Measurements from ENCODE around the gene OR51B2. TPM values are rescaled to one million over a fixed set of nuclear protein-coding genes. Genes with fewer than 3 reads are reported as not detected.

OR51B2 gene
- total and polyA plus RNA-seq, 2 of the 13 experiments (the other 11 are each of a cell fraction or from before 2014, with no cell fraction given), result not detected

- WGBS (ENCODE audit: low lambda C conversion rate), result 0% methylated on average over 1 of the region's 1 CpG
- Histone ChIP-seq H3K9me3 (ENCODE audit: low read length) (no peaks in the 10 kb centered on the region), H2AFZ (ENCODE audit: low read length) (no peak overlapping the region), H3K27me3 (ENCODE audit: control insufficient read depth in 1 of 2, insufficient read depth in 2 of 2, low read length in 2 of 2) (no peaks in the 10 kb centered on the region), H3K4me1 (ENCODE audit: insufficient read depth, low read length) (no peaks in the 10 kb centered on the region), H3K4me2 (ENCODE audit: low read depth, low read length) (no peak overlapping the region), H3K79me2 (ENCODE audit: insufficient read depth, low read length) (no peaks in the 10 kb centered on the region), H3K36me3 (replicated peaks in 1 of 2; ENCODE audit: control insufficient read depth in 1 of 2, insufficient read depth in 2 of 2, low read length in 2 of 2) (no peaks in the 10 kb centered on the region), H4K20me1 (ENCODE audit: insufficient read depth, low read length) (no peaks in the 10 kb centered on the region), H3K9ac (ENCODE audit: insufficient read depth, low read depth, low read length) (no peak overlapping the region), H3K4me3 (replicated peaks in 1 of 3; ENCODE audit: insufficient read depth in 1 of 3, low read depth in 2 of 3, low read length in 3 of 3) (no peak overlapping the region), H3K27ac (ENCODE audit: extremely low read length, insufficient read depth, low read length) (no peak overlapping the region)
- FAIRE-seq (no peak), ATAC-seq (no peak), DNase-seq (ENCODE audit: low spot score) (no peak)
- ChIA-PET CTCF (ENCODE audit: low intra/inter-chr PET ratio, low total read pairs) (no interaction called here), POLR2A (no interaction called here)
- intact Hi-C loops (cut with micrococcal nuclease; ENCODE audit: unreplicated experiment), result no loop called here
- no TSS peak for BruUV-seq (replicated peaks)
- in situ Hi-C loops (cut with HindIII; ENCODE audit: extremely low pct_ligation_motif_present, low pct_unique_long_range_greater_than_20kb), result no loop called here
- TF ChIP-seq ZSCAN22 (CRISPR knock-in tag; IDR thresholded peaks at IDR 0.05) (no peak), POLR2G (IDR thresholded peaks at IDR 0.05; ENCODE audit: low read depth, low read length) (no peak), CTCF (CRISPR knock-in tag; IDR thresholded peaks at IDR 0.05) (no peak)
Measured at GRCh38 chr11:5335170-5335569, 11.1 kb upstream of the OR51B2 start.

GRCh38 chr11:5317292-5317691, 6.8 kb downstream of the OR51B2 start:
- CTCF ChIA-PET (ENCODE audit: low intra/inter-chr PET ratio, low total read pairs), result no interaction called here
- H3K4me2 ChIP-seq (ENCODE audit: low read depth, low read length), result no peak overlapping the region
- no peaks in the 10 kb centered on the region; a peak in 1 of 5 replicates for H3K27me3 ChIP-seq (ENCODE audit: control insufficient read depth in 1 of 2, insufficient read depth in 2 of 2, low read length in 2 of 2)
- H3K79me2 ChIP-seq (ENCODE audit: insufficient read depth, low read length), result no peaks in the 10 kb centered on the region
- no peaks in the 10 kb centered on the region for H3K9me3 ChIP-seq (ENCODE audit: low read length)
- no peak overlapping the region for H3K27ac ChIP-seq (ENCODE audit: extremely low read length, insufficient read depth, low read length)
- no peaks in the 10 kb centered on the region for H3K4me1 ChIP-seq (ENCODE audit: insufficient read depth, low read length)
- no peak overlapping the region for H2AFZ ChIP-seq (ENCODE audit: low read length)
- no peak for TF ChIP-seq CBX2 (IDR thresholded peaks at IDR 0.05; ENCODE audit: low read depth, low read length)
- no peak for TF ChIP-seq CBX2 (CRISPR knock-in tag; IDR thresholded peaks at IDR 0.05; ENCODE audit: low read depth)
- no peak for TF ChIP-seq MATR3 (CRISPR knock-in tag; IDR thresholded peaks at IDR 0.05)
- TF ChIP-seq ZNF496 (CRISPR knock-in tag; IDR thresholded peaks at IDR 0.05; ENCODE audit: insufficient replicate concordance), result no peak
- TF ChIP-seq ASH2L (IDR thresholded peaks at IDR 0.05; ENCODE audit: insufficient read length, low read depth, low read length), result no peak
- in situ Hi-C loops (cut with HindIII; ENCODE audit: extremely low pct_ligation_motif_present, low pct_unique_long_range_greater_than_20kb) (no loop called here), intact Hi-C loops (cut with micrococcal nuclease; ENCODE audit: unreplicated experiment) (no loop called here)
- H3K9ac ChIP-seq (ENCODE audit: insufficient read depth, low read depth, low read length), result no peak overlapping the region
- POLR2A ChIA-PET, result no interaction called here
- no peak overlapping the region for H3K4me3 ChIP-seq (replicated peaks in 1 of 3; ENCODE audit: insufficient read depth in 1 of 3, low read depth in 2 of 3, low read length in 3 of 3)
- ATAC-seq (no peak), FAIRE-seq (no peak), DNase-seq (ENCODE audit: low spot score) (no peak)
- BruUV-seq (replicated peaks), result no TSS peak
- no peaks in the 10 kb centered on the region for H3K36me3 ChIP-seq (replicated peaks in 1 of 2; ENCODE audit: control insufficient read depth in 1 of 2, insufficient read depth in 2 of 2, low read length in 2 of 2)
- no peaks in the 10 kb centered on the region for H4K20me1 ChIP-seq (ENCODE audit: insufficient read depth, low read length)
- WGBS (ENCODE audit: low lambda C conversion rate), result 12% methylated on average over 5 of the region's 5 CpGs

Data from HepG2 (cell line).